ENCODE measurements around the gene VWA3B. TPM values are rescaled to one million over a fixed set of nuclear protein-coding genes. Genes with fewer than 3 reads are reported as not detected.

The VWA3B gene
- total and polyA plus RNA-seq, 2 donors from 2014 or later: 0.35 TPM; not detected in 1

GRCh38 chr2:98087447-98088020 is 567 bp downstream of the VWA3B start:
- TF ChIP-seq, protein P1, sequence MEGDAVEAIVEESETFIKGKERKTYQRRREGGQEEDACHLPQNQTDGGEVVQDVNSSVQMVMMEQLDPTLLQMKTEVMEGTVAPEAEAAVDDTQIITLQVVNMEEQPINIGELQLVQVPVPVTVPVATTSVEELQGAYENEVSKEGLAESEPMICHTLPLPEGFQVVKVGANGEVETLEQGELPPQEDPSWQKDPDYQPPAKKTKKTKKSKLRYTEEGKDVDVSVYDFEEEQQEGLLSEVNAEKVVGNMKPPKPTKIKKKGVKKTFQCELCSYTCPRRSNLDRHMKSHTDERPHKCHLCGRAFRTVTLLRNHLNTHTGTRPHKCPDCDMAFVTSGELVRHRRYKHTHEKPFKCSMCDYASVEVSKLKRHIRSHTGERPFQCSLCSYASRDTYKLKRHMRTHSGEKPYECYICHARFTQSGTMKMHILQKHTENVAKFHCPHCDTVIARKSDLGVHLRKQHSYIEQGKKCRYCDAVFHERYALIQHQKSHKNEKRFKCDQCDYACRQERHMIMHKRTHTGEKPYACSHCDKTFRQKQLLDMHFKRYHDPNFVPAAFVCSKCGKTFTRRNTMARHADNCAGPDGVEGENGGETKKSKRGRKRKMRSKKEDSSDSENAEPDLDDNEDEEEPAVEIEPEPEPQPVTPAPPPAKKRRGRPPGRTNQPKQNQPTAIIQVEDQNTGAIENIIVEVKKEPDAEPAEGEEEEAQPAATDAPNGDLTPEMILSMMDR (IDR thresholded peaks at IDR 0.05; ENCODE audit: borderline replicate concordance, extremely low read depth, insufficient read depth): no peak
- Histone ChIP-seq H3K4me1 (ENCODE audit: control insufficient read depth in 2 of 3, insufficient read depth in 2 of 3, low read depth in 1 of 3, low read length in 3 of 3) (peaks cover 0 to 3% (median 3%) of the 10 kb centered on the region in 3 donors), H3K27ac (ENCODE audit: low read depth in 2 of 2, low read length in 2 of 2) (no peak overlapping the region), H3K9me3 (ENCODE audit: control insufficient read depth in 2 of 3, insufficient read depth in 1 of 3, low read length in 3 of 3) (no peaks in the 10 kb centered on the region), H3K27me3 (ENCODE audit: control insufficient read depth, insufficient read depth, low read length) (no peaks in the 10 kb centered on the region), H3K36me3 (ENCODE audit: control insufficient read depth in 2 of 3, insufficient read depth in 3 of 3, low read length in 3 of 3) (no peaks in the 10 kb centered on the region), H3K4me3 (ENCODE audit: low read length in 3 of 3) (peak overlapping the region in 1 of 3 donors; percentile 48), H3K9ac (ENCODE audit: low read length in 3 of 3) (no peak overlapping the region)
- intact Hi-C loops (cut with DNase I): no loop called here
- FAIRE-seq (no peak), DNase-seq (no peak)

GRCh38 chr2:98088261-98088660 is 1.3 kb downstream of the VWA3B start:
- intact Hi-C loops (cut with DNase I): no loop called here
- no peak overlapping the region for H3K4me3 ChIP-seq (ENCODE audit: low read length in 3 of 3)
- no peak overlapping the region for H3K9ac ChIP-seq (ENCODE audit: low read length in 3 of 3)
- no peaks in the 10 kb centered on the region for H3K36me3 ChIP-seq (ENCODE audit: control insufficient read depth in 2 of 3, insufficient read depth in 3 of 3, low read length in 3 of 3)
- H3K9me3 ChIP-seq (ENCODE audit: control insufficient read depth in 2 of 3, insufficient read depth in 1 of 3, low read length in 3 of 3): no peaks in the 10 kb centered on the region
- H3K4me1 ChIP-seq (ENCODE audit: control insufficient read depth in 2 of 3, insufficient read depth in 2 of 3, low read depth in 1 of 3, low read length in 3 of 3): peaks cover 0 to 3% (median 3%) of the 10 kb centered on the region in 3 donors
- H3K27ac ChIP-seq (ENCODE audit: low read depth in 2 of 2, low read length in 2 of 2): no peak overlapping the region
- no peaks in the 10 kb centered on the region for H3K27me3 ChIP-seq (ENCODE audit: control insufficient read depth, insufficient read depth, low read length)
- TF ChIP-seq, protein P1 (IDR thresholded peaks at IDR 0.05; ENCODE audit: borderline replicate concordance, extremely low read depth, insufficient read depth): no peak
- no peak for FAIRE-seq
- DNase-seq: peak in 1 of 5 donors; percentile 16

DNA sequence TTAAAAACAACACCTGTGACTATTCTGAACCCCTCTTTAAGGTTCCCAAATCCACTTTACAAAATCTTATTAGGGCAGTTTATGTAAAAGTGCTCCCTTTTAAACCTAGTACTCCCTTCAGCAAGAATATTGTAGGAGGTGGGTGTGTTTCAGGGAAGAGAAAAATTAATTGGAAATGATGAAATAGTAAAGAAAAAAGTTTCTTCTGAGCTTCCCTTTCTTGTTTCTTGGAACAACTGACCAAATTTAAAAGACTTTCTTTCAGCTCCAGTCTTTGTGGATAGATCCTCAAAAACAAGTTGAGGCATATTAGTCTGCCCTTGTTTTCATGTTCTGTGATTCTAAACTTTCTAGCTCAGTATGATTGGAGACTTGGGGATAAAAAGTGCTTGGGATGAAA is 3.0 kb downstream of the VWA3B start:
- no peaks in the 10 kb centered on the region for H3K36me3 ChIP-seq (ENCODE audit: control insufficient read depth in 2 of 3, insufficient read depth in 3 of 3, low read length in 3 of 3)
- no peak overlapping the region for H3K4me3 ChIP-seq (ENCODE audit: low read length in 3 of 3)
- intact Hi-C loops (cut with DNase I): no loop called here
- FAIRE-seq (no peak), DNase-seq (no peak)
- no peak overlapping the region for H3K9ac ChIP-seq (ENCODE audit: low read length in 3 of 3)
- H3K9me3 ChIP-seq (ENCODE audit: control insufficient read depth in 2 of 3, insufficient read depth in 1 of 3, low read length in 3 of 3): no peaks in the 10 kb centered on the region
- H3K27ac ChIP-seq (ENCODE audit: low read depth in 2 of 2, low read length in 2 of 2): no peak overlapping the region
- no peaks in the 10 kb centered on the region for H3K27me3 ChIP-seq (ENCODE audit: control insufficient read depth, insufficient read depth, low read length)
- TF ChIP-seq, protein P1 (IDR thresholded peaks at IDR 0.05; ENCODE audit: borderline replicate concordance, extremely low read depth, insufficient read depth): no peak
- H3K4me1 ChIP-seq (ENCODE audit: control insufficient read depth in 2 of 3, insufficient read depth in 2 of 3, low read depth in 1 of 3, low read length in 3 of 3): peaks cover 0 to 3% (median 3%) of the 10 kb centered on the region in 3 donors

DNA sequence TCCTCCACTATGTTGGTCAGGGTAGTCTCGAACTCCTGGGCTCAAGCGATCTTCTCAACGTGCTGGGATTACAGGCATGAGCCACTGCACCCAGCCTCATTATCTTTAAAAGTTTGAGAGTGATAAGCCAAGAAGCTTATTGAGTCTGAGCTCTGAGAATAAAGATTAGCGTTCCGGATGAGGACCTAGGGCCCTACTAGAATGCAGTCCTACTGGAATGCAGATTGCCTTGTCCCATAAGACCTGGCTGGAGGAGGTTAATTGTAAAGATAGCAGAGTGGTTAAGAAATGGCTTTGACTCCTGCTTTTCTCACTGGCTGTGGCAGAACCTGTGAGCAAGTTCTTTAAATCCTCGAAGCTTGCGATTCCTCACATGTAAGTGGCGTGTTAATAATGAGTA is 4.0 kb downstream of the VWA3B start:
- DNase-seq (no peak), FAIRE-seq (no peak)
- peaks cover 0 to 1% (median 0%) of the 10 kb centered on the region in 3 donors for H3K9me3 ChIP-seq (ENCODE audit: control insufficient read depth in 2 of 3, insufficient read depth in 1 of 3, low read length in 3 of 3)
- no peaks in the 10 kb centered on the region for H3K27me3 ChIP-seq (ENCODE audit: control insufficient read depth, insufficient read depth, low read length)
- intact Hi-C loops (cut with DNase I): no loop called here
- H3K4me1 ChIP-seq (ENCODE audit: control insufficient read depth in 2 of 3, insufficient read depth in 2 of 3, low read depth in 1 of 3, low read length in 3 of 3): peaks cover 0 to 3% (median 3%) of the 10 kb centered on the region in 3 donors
- H3K4me3 ChIP-seq (ENCODE audit: low read length in 3 of 3): no peak overlapping the region
- H3K9ac ChIP-seq (ENCODE audit: low read length in 3 of 3): no peak overlapping the region
- TF ChIP-seq, protein P1 (IDR thresholded peaks at IDR 0.05; ENCODE audit: borderline replicate concordance, extremely low read depth, insufficient read depth): no peak
- no peaks in the 10 kb centered on the region for H3K36me3 ChIP-seq (ENCODE audit: control insufficient read depth in 2 of 3, insufficient read depth in 3 of 3, low read length in 3 of 3)
- H3K27ac ChIP-seq (ENCODE audit: low read depth in 2 of 2, low read length in 2 of 2): no peak overlapping the region

All from kidney (tissue), 14 donors.